ENCODE data around the gene RNF4.

GRCh38 chr4:2426069-2426397 lies 42.9 kb upstream of the RNF4 start:
- TF ChIP-seq SUZ12 (IDR thresholded peaks at IDR 0.05; ENCODE audit: extremely low read depth, insufficient read depth, insufficient read length) (no peak), ZNF274 (IDR thresholded peaks at IDR 0.05; ENCODE audit: low read depth, low read length) (no peak), YY1 (IDR thresholded peaks at IDR 0.05; ENCODE audit: insufficient read depth, insufficient read length) (no peak)
